Measurements from ENCODE around the gene SLC17A2. TPM values are rescaled to one million over a fixed set of nuclear protein-coding genes. Genes with fewer than 3 reads are reported as not detected.

SLC17A2 gene
- total RNA-seq: not detected in 2 replicates

GRCh38 chr6:25930532-25931410 is at the start of gene SLC17A2:
TSS of gene SLC17A2 (minus strand) at chr6:25930691. CDS start at chr6:25925796, 4,895 bp downstream.

GRCh38 chr6:25962149-25963127 is 31.9 kb upstream of the SLC17A2 start, which contains the start of gene TRIM38:
TSS of gene TRIM38 (plus strand) at chr6:25962802. CDS start at chr6:25966523, 3,721 bp downstream.

GRCh38 chr6:25874118-25874517 is 56.4 kb downstream of the SLC17A2 start, which contains the start of gene SLC17A3:
TSS of gene SLC17A3 (minus strand) at chr6:25874243. CDS start at chr6:25868387, 5,856 bp downstream.

Other genes with a start within 250 kb of the SLC17A2 start
- gene SLC17A4, start 175.9 kb downstream of the SLC17A2 start, total RNA-seq: not detected in 2 replicates
- not detected in 2 replicates for gene SLC17A1, start 98.6 kb downstream of the SLC17A2 start, total RNA-seq
- gene SLC17A3, start 56.4 kb downstream of the SLC17A2 start, total RNA-seq: not detected in 2 replicates
- 7.5 and 9.0 TPM in 2 replicates for gene TRIM38, start 32.1 kb upstream of the SLC17A2 start, total RNA-seq
- gene HFE, start 156.7 kb upstream of the SLC17A2 start, total RNA-seq: 13.0 and 14.2 TPM in 2 replicates